ENCODE measurements around the gene ATP1B4. TPM values are rescaled to one million over a fixed set of nuclear protein-coding genes. Genes with fewer than 3 reads are reported as not detected.
A peak's percentile ranks its signal among the peaks of the same experiment; 100 is the strongest.

The ATP1B4 gene
- total RNA-seq, 1 donor from 2014 or later = not detected

DNA sequence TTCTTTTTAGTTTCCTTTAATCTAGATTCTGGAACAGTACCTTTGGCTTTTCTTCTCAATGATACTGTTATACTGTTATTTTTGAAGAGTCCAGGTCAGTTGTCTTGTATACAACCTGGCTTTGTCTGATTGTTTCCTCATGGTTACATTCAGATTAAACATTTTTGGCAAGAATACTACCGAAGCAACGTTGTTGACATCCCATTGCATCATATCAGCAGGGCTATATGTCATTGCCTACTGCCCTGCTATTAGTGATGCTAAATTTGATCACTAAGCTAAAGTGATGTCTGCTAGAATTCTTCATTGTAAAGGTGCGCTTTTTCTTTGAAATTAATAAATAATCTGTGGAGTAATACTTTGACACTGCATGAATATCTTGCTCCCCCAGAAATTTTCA, 5.8 kb upstream of the ATP1B4 start:
- no peaks in the 10 kb centered on the region for H3K9me3 Mint-ChIP-seq
- DNase-seq (ENCODE audit: low spot score) = no peak
- no peaks in the 10 kb centered on the region for H3K27me3 Mint-ChIP-seq (ENCODE audit: low read depth)
- no peak overlapping the region for H3K27ac Mint-ChIP-seq
- H3K36me3 Mint-ChIP-seq (ENCODE audit: low read depth) = no peaks in the 10 kb centered on the region
- H3K4me1 Mint-ChIP-seq (ENCODE audit: low read depth) = peaks cover 6% of the 10 kb centered on the region
- no peak overlapping the region for H3K4me3 Mint-ChIP-seq (ENCODE audit: low read depth)
- intact Hi-C loops (cut with micrococcal nuclease) = no loop called here

DNA sequence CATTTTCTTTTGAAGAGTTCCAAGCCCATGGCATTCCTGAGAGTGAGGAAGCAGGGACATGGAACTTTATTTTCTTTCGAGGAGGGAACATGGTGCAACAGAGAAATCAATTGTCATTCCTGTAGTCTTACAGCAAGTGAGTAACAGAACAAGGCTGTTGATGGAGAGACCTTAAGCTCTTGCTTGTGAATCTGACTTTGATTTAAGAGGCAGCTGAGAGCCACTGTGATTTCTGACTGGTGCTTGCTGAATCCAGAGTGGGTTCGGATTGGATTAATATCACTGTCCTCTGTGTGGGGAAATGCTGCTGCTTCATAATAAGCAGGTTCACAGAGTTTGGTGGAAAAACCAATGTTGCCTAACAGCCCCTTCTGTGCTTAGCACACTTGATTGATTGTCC, 4.7 kb upstream of the ATP1B4 start:
- Mint-ChIP-seq H3K4me1 (ENCODE audit: low read depth) (peaks cover 6% of the 10 kb centered on the region), H3K27ac (no peak overlapping the region), H3K36me3 (ENCODE audit: low read depth) (no peaks in the 10 kb centered on the region), H3K9me3 (no peaks in the 10 kb centered on the region), H3K4me3 (ENCODE audit: low read depth) (no peak overlapping the region), H3K27me3 (ENCODE audit: low read depth) (no peaks in the 10 kb centered on the region)
- no peak for DNase-seq (ENCODE audit: low spot score)
- intact Hi-C loops (cut with micrococcal nuclease) = no loop called here

DNA sequence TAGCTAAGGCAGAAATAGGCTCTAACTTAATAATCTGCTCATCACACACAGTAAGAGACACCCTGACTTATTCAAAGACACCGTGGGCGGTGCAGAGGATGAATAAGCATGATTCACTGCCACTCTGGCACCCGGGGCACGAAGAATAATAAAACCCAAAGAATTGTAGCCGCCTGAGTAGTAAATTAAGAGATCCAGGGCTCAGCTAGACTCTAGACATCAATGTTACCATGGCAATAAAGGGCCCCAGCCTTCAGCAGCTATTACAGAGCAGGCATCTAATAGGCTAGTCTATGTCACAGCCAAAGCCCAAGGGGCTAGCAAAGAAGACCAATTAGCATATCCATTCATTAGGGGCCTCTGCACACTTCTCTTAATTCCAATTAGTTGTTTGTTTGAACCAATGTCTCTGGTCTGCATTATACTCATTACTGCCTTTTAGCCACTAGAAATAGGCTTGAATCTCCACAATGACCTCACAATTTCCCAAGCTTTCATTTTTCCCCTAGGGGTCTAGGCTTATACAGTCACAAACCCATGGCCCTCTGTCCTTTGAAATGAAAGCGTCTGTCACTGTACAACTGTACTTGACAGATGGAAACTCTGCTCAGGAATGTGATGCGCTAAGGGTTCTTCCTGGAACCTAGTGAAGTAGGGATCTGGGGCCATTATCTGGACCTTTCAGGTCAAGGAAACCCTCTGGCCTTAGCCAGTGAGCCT, 3.0 kb upstream of the ATP1B4 start:
- no peaks in the 10 kb centered on the region for H3K9me3 Mint-ChIP-seq
- peaks cover 7% of the 10 kb centered on the region for H3K4me1 Mint-ChIP-seq (ENCODE audit: low read depth)
- no peaks in the 10 kb centered on the region for H3K27me3 Mint-ChIP-seq (ENCODE audit: low read depth)
- no peak overlapping the region for H3K4me3 Mint-ChIP-seq (ENCODE audit: low read depth)
- DNase-seq (ENCODE audit: low spot score) = no peak
- H3K27ac Mint-ChIP-seq = no peak overlapping the region
- no peaks in the 10 kb centered on the region for H3K36me3 Mint-ChIP-seq (ENCODE audit: low read depth)
- intact Hi-C loops (cut with micrococcal nuclease) = no loop called here

DNA sequence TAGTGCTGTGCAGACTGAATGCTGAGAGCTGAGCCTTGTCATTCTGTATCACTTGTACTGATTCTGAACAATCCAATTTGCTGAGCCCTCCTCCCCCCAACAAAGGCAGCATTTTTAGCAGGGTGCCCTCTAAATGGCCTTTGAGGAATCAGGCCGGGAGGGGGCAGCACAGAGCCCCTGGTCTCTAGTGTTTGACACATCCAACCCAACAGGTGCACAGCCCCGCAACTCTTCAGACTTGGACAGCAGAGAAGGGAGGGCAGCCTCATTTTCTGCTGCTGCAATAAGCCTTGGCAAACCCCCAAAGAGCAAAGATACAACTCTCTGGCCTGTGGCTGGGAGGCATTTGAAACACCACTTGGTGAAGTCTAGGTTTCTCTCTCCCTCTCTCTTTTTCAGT, 3.4 kb downstream of the ATP1B4 start:
- no peaks in the 10 kb centered on the region for H3K36me3 Mint-ChIP-seq (ENCODE audit: low read depth)
- no peaks in the 10 kb centered on the region for H3K27me3 Mint-ChIP-seq (ENCODE audit: low read depth)
- no peak overlapping the region for H3K4me3 Mint-ChIP-seq (ENCODE audit: low read depth)
- peaks cover 1% of the 10 kb centered on the region for H3K4me1 Mint-ChIP-seq (ENCODE audit: low read depth)
- DNase-seq (ENCODE audit: low spot score) = peak; percentile 10
- intact Hi-C loops (cut with micrococcal nuclease) = loop anchor here (2.0 kb wide), 1 partner anchor 109 kb away; no protein-coding TSS in a partner anchor
- no peak overlapping the region for H3K27ac Mint-ChIP-seq
- no peaks in the 10 kb centered on the region for H3K9me3 Mint-ChIP-seq

DNA sequence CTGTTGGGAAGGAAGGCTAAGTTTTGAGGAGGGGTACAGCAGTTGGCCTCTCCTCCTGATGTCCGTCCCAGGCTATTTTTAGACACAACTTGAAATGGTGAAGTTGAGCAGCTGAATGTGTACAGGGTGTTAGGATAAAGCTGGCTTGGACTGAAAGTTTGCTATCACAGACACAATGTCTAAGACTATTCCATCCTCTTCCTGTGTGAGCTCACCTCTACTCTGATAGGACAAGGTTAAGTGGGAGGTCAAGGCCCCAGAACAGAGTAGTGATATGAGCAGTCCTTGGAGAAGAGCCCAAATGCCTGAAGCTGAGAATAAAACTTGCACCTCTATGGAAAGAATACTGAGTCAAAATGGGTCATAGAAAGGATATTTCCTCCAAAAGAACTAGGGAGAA, 4.1 kb downstream of the ATP1B4 start:
- Mint-ChIP-seq H3K27me3 (ENCODE audit: low read depth) (no peaks in the 10 kb centered on the region), H3K36me3 (ENCODE audit: low read depth) (no peaks in the 10 kb centered on the region)

DNA sequence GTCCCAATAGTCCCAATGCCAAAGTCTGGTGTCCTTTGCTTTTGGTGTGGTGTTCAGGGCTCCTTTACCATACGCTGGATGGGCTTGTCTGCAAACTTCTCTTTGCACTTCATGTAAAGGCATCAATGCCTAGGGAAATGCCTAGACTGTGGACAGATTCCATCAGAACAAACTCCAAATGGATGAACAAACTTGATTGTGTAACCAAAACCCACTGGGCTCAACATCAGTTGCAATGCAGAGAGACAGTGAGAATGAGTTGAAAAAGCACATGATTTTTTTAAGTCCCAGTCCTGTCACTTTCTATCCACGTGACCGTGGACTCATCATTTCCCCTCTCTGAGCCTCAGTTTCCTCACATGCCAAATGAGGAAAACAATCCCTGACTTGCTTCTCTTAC, 4.9 kb downstream of the ATP1B4 start:
- no peak for DNase-seq (ENCODE audit: low spot score)
- H3K27me3 Mint-ChIP-seq (ENCODE audit: low read depth) = no peaks in the 10 kb centered on the region
- no peak overlapping the region for H3K4me3 Mint-ChIP-seq (ENCODE audit: low read depth)
- H3K4me1 Mint-ChIP-seq (ENCODE audit: low read depth) = peaks cover 1% of the 10 kb centered on the region
- intact Hi-C loops (cut with micrococcal nuclease) = no loop called here
- no peaks in the 10 kb centered on the region for H3K9me3 Mint-ChIP-seq
- no peak overlapping the region for H3K27ac Mint-ChIP-seq
- H3K36me3 Mint-ChIP-seq (ENCODE audit: low read depth) = no peaks in the 10 kb centered on the region

More for the DNA sequence above, 4.1 kb downstream of the ATP1B4 start:
- no peak overlapping the region for H3K4me3 Mint-ChIP-seq (ENCODE audit: low read depth)
- H3K4me1 Mint-ChIP-seq (ENCODE audit: low read depth) = peaks cover 1% of the 10 kb centered on the region
- intact Hi-C loops (cut with micrococcal nuclease) = loop anchor here (2.0 kb wide), 1 partner anchor 109 kb away; no protein-coding TSS in a partner anchor
- no peaks in the 10 kb centered on the region for H3K9me3 Mint-ChIP-seq
- H3K27ac Mint-ChIP-seq = no peak overlapping the region
- no peak for DNase-seq (ENCODE audit: low spot score)

DNA sequence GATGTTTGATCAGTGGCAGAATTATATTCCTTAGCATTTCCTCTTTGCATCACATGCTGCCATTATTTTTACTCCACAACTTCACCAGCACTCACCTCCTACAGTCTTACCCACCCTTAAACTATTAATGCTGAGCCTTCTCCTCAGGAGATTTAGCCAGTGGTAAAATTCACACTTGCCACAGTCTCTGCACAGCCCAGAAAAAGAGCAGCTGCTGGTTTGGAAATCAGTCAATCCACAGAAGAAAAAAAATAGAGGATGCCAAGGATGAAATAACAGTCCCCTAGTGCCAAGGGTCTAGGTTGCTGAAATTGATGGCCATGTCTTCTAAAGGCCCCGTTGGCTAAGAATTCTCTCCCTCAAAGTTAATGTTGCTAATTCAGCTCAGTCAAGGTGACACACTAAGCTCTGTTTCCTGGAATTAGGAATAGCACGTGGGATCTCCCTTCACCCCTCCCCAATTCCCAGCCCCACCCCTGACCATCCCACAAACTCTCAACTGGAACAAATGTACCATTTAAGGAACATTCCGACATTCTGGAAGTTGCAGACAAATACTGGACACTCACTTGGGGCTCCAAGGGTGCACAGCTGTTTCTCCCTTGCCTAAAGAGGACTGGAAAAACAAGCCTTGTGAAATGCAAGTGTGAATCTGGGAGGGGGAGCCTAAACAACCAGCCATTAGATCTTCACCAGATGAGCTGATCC, 5.7 kb downstream of the ATP1B4 start:
- Mint-ChIP-seq H3K9me3 (no peaks in the 10 kb centered on the region), H3K27ac (no peak overlapping the region), H3K4me1 (ENCODE audit: low read depth) (peaks cover 1% of the 10 kb centered on the region), H3K27me3 (ENCODE audit: low read depth) (no peaks in the 10 kb centered on the region), H3K36me3 (ENCODE audit: low read depth) (no peaks in the 10 kb centered on the region), H3K4me3 (ENCODE audit: low read depth) (no peak overlapping the region)
- no peak for DNase-seq (ENCODE audit: low spot score)
- intact Hi-C loops (cut with micrococcal nuclease) = no loop called here

DNA sequence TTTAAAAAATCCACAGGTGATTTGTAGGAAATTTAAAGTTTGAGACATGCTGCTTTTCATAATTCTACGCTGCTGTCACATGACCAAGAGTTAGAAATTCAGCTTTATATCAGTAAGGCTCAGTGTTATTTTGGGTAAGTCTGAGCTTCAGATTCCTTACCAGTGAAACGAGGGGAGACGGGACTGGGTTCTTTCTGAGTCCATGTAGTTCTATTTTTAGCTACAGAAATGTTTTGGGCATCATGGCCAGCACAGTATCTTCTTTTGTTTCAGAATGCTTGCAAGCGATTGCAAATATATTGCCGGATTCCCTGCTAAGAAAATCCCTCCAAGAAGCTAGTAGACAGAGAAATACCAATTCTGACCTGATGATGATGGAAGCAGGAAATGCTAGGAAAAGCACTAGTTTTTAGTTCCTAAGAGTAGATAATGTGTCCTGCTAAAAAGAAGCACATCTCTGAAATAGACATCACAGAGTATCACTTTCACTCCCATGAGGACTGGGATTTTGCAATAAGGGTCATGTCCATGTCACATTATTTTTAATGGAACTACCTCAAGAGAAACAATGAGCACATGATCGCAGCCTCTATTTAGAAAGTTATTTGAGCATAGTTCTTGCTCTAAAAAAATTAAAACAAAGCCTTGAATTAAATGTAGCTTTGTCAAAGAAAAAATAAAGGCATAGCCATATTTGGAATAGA, 10.9 kb downstream of the ATP1B4 start:
- Mint-ChIP-seq H3K27me3 (ENCODE audit: low read depth) (no peaks in the 10 kb centered on the region), H3K4me3 (ENCODE audit: low read depth) (no peak overlapping the region), H3K27ac (no peak overlapping the region), H3K4me1 (ENCODE audit: low read depth) (no peaks in the 10 kb centered on the region), H3K9me3 (no peaks in the 10 kb centered on the region), H3K36me3 (ENCODE audit: low read depth) (no peaks in the 10 kb centered on the region)
- no peak for DNase-seq (ENCODE audit: low spot score)
- intact Hi-C loops (cut with micrococcal nuclease) = no loop called here

DNA sequence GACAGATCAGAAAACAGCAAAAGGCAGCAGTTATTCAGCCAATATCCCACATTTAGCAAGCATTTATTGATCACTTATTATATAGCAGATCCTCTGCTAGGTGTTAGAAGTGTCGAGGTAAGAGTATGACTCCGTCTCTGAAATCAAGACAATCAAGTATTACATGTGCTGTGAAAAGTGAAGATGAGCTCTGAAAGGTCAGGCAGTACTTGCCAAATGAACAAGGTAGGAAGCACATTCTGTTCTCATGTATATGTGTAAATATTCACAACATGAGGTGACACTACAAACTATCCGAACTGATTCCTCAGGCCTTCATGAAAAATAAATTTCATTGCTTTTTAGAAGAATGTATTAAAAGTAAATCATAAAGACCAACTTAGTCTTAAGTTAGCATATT, 15.3 kb downstream of the ATP1B4 start:
- Mint-ChIP-seq H3K36me3 (ENCODE audit: low read depth) (no peaks in the 10 kb centered on the region), H3K27ac (no peak overlapping the region), H3K27me3 (ENCODE audit: low read depth) (peaks cover 6% of the 10 kb centered on the region), H3K4me1 (ENCODE audit: low read depth) (peaks cover 4% of the 10 kb centered on the region), H3K4me3 (ENCODE audit: low read depth) (no peak overlapping the region), H3K9me3 (no peaks in the 10 kb centered on the region)
- no peak for DNase-seq (ENCODE audit: low spot score)
- intact Hi-C loops (cut with micrococcal nuclease) = no loop called here

DNA sequence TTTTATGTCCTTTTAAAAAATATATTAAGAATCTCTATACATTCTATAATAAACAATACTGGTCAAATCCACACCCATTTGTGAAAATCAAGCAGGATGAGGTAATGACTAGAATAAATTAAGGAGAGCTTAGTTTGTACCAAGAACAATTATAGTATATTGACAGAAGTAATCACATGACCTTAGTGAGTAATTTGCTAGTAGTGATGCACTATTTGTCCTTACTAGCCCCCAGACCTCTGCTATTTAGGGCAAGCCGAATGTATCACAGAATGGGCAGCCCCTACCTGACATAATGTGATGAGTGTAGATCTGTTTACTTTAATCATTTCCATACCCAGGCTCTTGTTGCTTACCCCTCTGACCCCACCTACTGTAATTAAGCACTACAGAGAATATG, 15.8 kb downstream of the ATP1B4 start:
- Mint-ChIP-seq H3K9me3 (no peaks in the 10 kb centered on the region), H3K4me3 (ENCODE audit: low read depth) (no peak overlapping the region)

DNA sequence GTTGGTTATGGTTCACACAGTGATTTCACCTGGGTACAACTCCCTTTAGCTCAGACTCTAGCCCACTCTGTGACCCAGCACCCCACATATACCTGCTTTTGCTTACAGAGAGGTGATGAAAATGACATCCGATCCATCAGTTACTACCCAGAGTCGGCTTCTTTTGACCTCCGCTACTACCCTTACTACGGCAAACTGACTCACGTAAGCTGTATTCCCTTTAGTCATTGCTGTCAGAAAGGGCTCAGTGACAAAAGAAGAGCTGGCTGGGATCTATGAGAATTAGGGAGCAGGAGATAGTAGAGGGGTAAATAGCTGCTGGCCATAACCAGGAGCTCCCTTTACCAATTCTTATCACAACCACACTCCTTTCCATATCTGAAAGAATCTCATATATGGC, 16.7 kb downstream of the ATP1B4 start:
- no peaks in the 10 kb centered on the region for H3K36me3 Mint-ChIP-seq (ENCODE audit: low read depth)
- H3K27me3 Mint-ChIP-seq (ENCODE audit: low read depth) = peaks cover 9% of the 10 kb centered on the region
- intact Hi-C loops (cut with micrococcal nuclease) = no loop called here
- H3K4me1 Mint-ChIP-seq (ENCODE audit: low read depth) = peaks cover 4% of the 10 kb centered on the region
- no peak for DNase-seq (ENCODE audit: low spot score)
- H3K27ac Mint-ChIP-seq = no peak overlapping the region
- H3K9me3 Mint-ChIP-seq = no peaks in the 10 kb centered on the region
- H3K4me3 Mint-ChIP-seq (ENCODE audit: low read depth) = no peak overlapping the region

More for the DNA sequence above, 15.8 kb downstream of the ATP1B4 start:
- Mint-ChIP-seq H3K27ac (no peak overlapping the region), H3K4me1 (ENCODE audit: low read depth) (peaks cover 4% of the 10 kb centered on the region), H3K36me3 (ENCODE audit: low read depth) (no peaks in the 10 kb centered on the region), H3K27me3 (ENCODE audit: low read depth) (peaks cover 6% of the 10 kb centered on the region)
- no peak for DNase-seq (ENCODE audit: low spot score)
- intact Hi-C loops (cut with micrococcal nuclease) = no loop called here

DNA sequence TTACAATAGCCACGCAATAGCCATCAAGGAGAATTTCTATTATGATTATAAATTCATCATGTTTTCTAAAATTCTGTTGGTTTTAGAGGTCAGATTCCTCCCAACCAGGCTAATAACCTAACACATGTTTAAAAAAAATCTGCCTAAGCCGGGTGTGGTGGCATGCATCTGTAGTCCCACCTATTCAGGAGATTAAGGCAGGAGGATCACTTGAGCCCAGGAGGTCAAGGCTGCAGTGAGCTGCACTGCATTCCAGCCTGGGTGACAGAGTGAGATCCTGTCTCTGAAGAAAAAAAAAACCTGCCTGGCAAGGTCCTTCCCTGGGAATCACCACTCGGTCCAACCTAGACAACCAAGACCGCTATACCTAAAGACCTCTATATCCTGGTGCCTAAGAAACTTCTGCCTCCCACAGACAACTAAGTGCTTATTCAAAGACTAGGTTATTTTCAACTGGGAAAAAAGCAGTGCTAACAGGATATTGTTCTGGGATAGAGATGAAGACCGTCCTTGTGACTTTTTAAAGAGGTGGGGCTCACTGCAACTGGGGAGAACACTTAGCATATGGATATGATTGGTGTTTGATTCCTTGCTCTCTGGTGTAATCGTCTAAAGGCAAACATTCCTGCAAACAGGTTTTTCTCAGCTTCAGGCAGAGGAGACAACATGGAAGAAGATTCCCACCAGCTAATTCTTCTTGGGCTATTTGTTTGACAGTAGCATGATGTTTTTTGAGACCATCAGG, 18.2 kb downstream of the ATP1B4 start:
- peaks cover 4% of the 10 kb centered on the region for H3K4me1 Mint-ChIP-seq (ENCODE audit: low read depth)
- H3K9me3 Mint-ChIP-seq = no peaks in the 10 kb centered on the region
- H3K27ac Mint-ChIP-seq = no peak overlapping the region
- H3K4me3 Mint-ChIP-seq (ENCODE audit: low read depth) = no peak overlapping the region
- intact Hi-C loops (cut with micrococcal nuclease) = loop anchor here (5.0 kb wide), 1 partner anchor 87 kb away; the partner anchor contains the start of gene LAMP2
- H3K36me3 Mint-ChIP-seq (ENCODE audit: low read depth) = no peaks in the 10 kb centered on the region
- H3K27me3 Mint-ChIP-seq (ENCODE audit: low read depth) = peaks cover 12% of the 10 kb centered on the region
- DNase-seq (ENCODE audit: low spot score) = no peak

Data from activated T-helper 2 cell treated with anti-CD3 and anti-CD28 coated beads, Interferon-gamma antibody, Interleukin-2, Interleukin-4, amounts not matched to agents 10 μg/mL and 5 μg/mL and 100 μg/mL, durations not matched to agents 14 hours and 24 hours and 36 hours (primary cell).